ENCODE data around the gene SLC6A13.

DNA sequence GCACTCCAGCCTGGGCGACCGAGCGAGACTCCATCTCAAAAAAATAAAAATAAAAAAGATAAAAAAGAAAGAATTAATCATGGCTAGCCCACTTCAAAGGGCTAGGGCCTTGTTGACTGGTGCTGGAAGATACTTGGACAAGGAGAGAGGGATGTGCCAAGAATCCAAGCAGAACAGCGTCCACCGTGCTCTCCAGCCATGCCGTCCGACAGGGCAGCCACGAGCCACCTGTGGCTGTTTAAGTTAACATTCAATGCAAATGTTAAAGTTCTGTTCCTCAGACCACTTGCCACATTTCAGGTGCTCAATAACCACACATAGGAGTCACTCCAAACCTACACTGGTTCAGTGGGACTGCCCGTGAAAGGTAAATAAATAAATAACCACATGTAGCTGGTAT, 21.4 kb downstream of the SLC6A13 start:
- TF ChIP-seq, protein P1, sequence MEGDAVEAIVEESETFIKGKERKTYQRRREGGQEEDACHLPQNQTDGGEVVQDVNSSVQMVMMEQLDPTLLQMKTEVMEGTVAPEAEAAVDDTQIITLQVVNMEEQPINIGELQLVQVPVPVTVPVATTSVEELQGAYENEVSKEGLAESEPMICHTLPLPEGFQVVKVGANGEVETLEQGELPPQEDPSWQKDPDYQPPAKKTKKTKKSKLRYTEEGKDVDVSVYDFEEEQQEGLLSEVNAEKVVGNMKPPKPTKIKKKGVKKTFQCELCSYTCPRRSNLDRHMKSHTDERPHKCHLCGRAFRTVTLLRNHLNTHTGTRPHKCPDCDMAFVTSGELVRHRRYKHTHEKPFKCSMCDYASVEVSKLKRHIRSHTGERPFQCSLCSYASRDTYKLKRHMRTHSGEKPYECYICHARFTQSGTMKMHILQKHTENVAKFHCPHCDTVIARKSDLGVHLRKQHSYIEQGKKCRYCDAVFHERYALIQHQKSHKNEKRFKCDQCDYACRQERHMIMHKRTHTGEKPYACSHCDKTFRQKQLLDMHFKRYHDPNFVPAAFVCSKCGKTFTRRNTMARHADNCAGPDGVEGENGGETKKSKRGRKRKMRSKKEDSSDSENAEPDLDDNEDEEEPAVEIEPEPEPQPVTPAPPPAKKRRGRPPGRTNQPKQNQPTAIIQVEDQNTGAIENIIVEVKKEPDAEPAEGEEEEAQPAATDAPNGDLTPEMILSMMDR (IDR thresholded peaks at IDR 0.05): no peak
- TF ChIP-seq POLR2A (IDR thresholded peaks at IDR 0.05): no peak

Data from Peyer's patch (tissue), 4 donors.